Stimulated activated CD4-positive, alpha-beta T cell treated with anti-CD3 and anti-CD28 coated beads, Interleukin-12 subunit alpha, Interleukin-12 subunit beta, amount 100 ng/mL, for 48 hours (primary cell): ENCODE data around the gene COMMD7.
"Not testable (repeated sequence)": the region's sequence is repeated elsewhere in the genome, so short reads cannot be mapped to it uniquely, and the experiment has no call there.

Experiments
- DNase-seq, 3 donors: peaks; one replicate each; pipeline ENCODE4 v3.0.0-alpha.2; 2020; ENCODE audit warnings: low read depth in 2 of 3, low spot score in 1 of 3

The COMMD7 gene

DNA sequence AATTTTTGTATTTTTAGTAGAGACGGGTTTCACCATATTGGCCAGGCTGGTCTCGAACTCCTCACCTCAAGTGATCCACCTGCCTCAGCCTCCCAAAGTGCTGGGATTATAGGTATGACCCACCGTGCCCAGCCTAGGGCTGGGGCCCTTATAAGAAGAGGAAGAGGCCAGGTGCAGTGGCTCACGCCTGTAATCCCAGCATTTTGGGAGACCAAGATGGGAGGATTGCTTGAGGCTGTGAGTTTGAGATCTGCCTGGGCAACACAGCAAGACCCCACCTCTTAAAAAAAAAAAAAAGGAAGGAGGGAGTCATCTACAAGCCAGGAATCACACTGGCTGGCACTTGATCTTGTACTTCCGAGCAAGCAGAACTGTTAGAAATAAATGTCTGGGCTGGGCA lies 13.9 kb downstream of the COMMD7 start:
- DNase-seq = not testable (repeated sequence)

DNA sequence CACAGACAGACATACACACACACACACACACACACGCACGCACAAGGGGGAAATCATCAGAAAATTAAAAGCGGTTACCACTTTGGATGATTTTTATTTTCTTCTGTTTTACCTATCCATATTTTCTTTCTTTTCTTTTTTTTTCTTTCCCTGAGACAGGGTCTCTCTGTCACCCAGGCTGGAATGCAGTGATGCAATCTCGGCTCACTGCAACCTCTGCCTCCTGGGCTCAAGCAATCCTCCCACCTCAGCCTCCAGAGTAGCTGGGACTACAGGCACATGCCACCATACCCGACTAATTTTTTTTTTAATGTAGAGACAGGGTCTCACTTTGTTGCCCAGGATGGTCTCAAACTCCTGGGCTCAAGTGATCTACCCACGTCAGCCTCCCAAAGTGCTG lies 14.8 kb downstream of the COMMD7 start:
- not testable (repeated sequence) for DNase-seq

DNA sequence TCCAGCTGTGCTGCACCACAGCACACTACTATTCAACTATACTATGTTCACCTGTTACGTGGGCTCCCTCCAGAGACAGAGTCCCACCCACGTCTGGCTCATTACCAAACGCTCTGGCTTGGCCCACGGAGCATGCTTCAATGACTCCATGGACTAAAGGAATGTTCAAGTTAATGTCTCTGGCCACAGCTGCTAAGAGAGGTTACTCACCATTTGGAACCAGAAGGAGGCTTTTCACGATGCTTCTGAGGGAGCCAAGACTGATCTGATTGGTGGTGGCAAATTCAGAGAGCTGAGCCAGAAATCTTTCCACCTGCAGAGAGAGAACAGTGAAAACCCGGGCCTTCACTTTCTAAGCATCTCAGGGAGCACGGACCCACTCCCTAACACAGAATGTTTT lies 15.6 kb downstream of the COMMD7 start:
- DNase-seq = no peak

DNA sequence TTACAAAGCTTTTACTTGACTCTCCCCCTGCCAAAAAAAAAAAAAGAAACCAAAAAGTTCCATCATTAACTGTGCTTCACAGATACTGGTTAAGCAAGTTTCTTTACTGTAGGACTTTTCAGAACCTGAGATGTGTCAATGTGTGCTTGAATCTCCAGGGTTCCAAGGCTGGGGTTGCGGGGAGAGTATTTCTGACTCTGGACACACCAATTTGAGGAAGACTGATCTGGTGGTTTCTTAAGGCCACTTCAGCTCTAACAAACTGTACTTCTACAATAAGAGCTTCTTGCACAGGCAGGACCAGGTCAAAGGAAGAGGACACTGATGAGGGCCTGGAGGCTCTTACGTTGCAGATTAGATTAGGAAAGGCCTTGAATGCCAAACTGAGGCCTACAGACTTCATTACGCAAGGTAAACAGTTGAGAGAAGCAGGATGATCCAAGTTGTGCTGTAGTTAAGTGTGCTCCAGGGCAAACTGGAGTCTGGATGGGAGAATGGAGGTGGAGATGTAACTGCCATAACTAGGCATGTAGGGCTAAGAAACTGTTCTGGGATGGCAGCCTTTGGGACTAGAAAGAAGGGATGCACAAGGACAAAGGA lies 24.4 kb downstream of the COMMD7 start:
- no peak for DNase-seq

DNA sequence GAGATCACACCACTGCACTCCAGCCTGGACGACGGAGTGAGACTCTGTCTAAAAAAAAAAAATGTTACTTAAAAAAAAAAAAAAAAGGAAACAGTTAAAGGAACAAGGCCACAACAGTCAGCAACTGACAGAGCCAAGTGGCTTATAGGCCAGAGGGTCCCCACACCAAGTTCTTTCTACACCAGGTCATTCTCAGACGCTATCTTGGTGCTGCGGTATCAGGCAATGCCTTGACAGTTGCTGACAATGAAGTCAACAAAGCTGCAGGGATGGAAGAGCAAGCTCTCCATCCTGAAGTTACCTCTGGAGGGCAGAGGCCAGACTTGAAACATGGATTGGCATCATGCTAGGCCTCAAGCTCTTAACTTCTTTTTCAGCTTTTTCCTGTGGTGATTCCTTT lies 31.9 kb downstream of the COMMD7 start:
- DNase-seq = no peak

DNA sequence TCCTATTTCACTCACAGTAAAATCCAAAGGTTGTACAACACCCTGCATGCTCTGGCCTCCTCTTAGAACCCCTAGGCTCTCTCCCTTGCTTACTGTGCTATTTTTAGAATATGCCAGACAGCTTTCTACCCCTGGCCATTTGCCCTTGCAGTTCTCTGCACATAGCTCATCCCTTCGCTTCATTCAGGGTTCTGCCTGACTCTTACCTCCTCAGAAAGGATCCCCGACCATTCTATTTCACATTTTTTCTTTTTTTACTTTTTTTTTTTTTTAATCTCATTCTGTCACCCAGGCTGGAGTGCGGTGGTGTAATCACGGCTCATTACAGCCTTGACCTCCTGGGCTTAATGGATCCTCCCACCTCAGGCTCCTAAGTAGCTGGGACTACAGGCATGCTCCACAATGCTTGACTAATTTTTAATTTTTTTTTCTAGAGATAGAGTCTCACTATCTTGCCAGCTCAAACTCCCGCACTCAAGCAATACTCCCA lies 33.6 kb downstream of the COMMD7 start:
- no peak for DNase-seq

DNA sequence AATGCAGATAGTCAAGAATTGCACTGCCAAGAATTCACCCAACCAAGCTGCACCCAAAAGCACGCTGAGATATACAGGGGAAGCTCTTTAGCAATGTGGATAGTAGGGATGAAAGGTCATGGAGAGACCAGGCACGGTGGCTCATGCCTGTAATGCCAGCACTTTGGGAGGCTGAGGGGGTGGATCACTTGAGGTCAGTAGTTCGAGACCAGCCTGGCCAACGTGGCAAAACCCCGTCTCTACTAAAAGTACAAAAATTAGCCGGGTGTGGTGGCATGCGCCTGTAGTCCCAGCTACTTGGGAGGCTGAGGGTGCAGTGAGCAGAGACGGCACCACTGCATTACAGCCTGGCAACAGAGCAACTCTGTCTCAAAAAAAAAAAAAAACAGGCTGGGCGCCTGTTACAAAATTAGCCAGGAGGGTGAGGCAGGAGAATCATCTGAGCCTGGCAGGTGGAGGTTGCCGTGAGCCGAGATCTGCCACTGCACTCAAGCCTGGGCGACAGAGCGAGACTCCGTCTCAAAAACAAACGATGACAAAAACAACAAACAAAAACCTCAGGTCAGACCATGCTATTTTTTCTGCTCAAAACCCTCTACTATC lies 34.1 kb downstream of the COMMD7 start:
- DNase-seq = not testable (repeated sequence)

DNA sequence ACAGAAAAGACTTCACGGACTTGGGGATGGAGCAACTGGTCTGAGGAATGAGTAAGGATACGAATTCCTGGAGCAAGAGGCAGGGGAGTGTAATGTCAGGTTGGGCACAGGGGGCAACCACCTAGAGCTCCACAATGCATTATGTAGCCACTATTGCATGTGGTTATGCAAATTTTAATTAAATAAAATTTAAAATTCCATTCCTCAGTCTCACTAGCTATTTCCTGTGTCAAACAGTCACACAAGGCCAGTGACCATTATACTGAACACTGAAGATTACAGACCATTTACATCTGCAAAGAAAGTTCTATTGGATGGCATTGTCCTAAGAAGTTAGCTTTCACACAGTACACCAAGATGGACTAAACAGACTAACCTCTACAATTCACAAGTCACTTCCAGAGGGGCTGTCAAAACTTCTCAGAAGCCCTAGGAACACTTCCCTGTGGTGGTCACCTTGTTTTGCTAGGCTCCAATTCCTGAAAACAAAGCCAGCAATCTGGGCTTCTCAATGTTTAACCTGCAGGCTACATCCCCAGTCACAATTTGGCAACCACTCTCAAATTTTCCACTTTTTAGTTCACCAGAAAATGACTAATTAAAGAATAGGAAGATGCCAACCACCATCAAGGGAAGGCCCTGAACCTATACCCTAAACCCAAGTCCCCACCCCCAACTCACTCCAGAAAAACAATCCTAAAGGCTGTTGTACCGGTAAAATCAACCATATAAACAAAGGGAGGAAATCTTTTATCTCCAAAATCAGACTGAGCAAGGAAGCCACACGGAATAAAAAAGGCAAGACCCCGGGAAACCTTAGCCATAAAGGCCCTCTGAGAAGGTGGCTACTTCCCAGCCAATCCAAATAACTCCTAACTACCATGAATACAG lies 35.3 kb downstream of the COMMD7 start:
- no peak for DNase-seq

DNA sequence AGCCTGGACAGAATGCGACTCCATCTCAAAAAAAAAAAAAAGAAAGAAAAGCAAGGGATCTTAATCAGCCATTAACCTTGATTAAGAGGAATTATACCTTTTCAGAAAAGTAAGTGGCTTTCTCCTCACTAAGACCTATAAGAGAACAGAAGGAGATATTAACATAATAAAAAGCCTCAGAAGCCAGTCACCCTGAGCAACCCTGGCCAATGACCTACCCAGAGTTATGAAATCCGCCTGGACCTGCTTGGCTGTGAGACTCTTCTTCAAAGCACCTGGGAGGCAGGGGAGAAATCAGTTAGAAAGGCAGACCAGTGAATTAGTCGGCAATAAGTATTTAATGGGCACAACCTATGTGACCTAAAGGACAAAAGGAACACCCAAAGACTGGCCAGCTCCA lies 36.8 kb downstream of the COMMD7 start:
- no peak for DNase-seq

DNA sequence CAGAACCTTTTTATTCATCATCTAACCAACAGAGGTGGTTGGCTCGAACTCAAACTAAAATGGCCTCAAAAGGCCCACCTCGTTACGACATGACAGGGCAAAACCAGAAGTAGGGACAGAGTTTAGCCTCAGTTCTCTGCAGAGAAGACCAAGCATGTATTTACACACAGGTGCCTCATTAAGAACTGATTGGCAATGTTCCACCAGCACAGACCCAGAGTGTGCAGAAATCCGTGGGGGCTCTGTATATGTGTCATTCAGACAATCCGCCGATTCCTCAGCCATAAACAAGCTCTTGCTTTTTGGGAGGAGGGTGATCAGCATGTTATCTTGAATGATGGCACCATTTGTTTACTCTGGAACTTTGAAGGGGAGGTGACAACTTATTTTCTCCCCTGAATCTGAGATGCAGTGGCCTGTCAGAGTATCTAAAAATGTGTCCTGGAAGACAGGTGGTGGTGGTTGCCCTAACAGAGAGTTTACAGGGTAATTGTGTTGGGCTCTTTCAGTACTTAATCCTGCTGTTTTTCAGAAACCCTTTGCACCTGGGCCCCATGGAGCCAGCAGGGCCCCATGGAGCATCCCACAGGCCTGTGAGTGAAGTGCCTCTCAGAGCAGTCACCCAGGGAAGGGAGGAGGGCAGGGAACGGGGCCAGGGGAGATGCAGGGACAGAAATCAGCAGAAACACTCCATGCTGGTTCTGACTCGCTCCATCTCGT lies 40.4 kb downstream of the COMMD7 start:
- DNase-seq = no peak

DNA sequence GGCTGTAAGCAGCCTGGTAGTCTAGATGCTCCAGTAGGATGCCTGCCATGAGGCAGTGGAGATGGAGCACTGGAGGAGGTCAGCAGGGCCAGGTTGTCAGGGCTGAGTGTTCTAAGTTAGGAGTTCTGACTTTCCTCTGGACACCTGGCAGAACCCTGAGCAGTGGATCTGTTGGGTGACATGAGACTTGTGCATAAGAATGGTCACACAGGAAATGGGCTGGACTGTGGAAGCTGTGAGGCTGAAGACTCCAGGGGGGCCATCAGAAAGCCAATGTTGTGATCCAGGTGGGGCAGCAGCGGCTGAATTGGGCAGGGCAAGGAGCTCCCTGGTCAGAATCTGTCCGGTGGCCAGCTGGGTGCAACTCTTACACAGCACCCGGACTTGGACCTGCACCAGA lies 45.7 kb downstream of the COMMD7 start:
- no peak for DNase-seq

DNA sequence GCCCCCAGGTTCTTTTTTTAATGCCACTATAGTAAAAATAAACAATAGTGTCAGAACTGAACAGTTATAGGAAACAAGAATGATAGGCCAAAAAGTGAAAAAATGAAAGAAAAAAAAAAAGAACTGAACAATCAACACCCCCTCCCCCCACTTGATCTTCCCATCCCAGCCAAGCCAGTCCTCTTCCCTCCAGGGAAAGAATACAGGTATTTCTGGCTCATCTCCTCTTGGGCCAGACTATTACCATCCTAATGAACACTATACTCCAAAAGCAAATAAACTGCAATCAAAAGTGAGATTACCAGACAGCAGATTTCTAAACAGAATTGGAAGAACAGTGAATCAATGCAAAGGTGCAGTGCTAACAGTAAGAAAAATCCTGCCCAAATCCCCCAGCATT lies 48.2 kb downstream of the COMMD7 start:
- no peak for DNase-seq

DNA sequence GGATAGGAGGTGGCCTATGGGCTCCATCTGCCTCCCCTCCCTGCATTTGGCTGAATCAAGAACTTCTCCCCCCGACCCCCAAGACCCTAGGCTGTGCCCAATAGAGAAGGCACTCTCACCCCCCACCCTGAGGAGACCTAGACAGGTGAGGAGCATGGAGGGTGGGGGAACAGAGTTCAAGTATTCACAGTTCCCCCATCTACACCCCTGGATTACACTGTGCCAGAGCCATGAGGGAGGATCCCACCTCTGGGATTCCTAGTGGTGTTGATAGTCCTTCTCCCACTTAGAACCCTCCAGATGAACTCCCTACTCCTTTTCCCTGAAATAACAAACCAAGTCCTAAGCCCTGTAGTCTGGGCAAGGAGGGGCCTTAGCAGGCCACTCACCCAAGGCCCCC lies 54.3 kb downstream of the COMMD7 start:
- not testable (repeated sequence) for DNase-seq

DNA sequence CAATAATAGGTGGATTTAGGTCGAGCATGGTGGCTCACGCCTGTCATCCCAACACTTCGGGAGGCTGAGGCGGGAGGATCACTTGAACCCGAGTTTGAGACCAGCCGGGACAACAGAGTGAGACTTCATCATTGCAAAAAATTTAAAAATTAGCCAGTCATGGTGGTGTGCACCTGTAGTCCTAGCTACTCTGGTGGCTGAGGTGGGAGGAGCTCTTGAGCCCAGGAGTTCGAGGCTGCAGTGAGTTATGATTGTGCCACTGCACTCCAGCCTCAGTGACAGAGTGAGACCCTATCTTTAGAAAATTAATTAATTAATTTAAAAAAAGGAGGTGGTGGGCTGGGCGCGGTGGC lies 56.1 kb downstream of the COMMD7 start:
- no peak for DNase-seq

DNA sequence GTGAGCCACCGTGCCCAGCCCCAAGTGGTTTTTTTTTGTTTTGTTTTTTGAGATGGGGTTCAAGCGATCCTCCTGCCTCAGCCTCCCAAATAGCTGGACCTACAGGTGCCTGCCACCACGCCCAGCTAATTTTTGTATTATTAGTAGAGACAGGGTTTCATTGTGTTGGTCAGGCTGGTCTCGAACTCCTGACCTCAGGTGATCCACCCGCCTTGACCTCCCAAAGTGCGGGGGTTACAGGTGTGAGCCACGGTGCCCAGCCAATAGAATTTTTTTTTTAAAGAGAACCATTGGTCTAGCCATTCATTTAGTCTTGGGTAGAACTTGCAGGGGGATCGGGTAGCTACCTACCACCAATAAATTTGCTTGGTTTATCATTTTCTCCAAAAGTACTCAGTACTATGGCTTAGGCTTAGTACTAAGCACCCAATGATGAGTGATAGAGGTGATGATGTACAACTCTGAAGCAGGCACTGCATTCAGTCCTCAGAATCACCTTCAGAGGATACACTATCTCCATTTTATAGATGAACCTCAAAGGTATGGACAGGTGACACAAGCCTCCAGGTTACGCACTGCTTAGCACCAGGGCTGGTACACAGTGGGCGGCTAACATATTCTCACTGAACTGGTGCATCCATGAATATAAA lies 56.6 kb downstream of the COMMD7 start:
- DNase-seq = no peak

DNA sequence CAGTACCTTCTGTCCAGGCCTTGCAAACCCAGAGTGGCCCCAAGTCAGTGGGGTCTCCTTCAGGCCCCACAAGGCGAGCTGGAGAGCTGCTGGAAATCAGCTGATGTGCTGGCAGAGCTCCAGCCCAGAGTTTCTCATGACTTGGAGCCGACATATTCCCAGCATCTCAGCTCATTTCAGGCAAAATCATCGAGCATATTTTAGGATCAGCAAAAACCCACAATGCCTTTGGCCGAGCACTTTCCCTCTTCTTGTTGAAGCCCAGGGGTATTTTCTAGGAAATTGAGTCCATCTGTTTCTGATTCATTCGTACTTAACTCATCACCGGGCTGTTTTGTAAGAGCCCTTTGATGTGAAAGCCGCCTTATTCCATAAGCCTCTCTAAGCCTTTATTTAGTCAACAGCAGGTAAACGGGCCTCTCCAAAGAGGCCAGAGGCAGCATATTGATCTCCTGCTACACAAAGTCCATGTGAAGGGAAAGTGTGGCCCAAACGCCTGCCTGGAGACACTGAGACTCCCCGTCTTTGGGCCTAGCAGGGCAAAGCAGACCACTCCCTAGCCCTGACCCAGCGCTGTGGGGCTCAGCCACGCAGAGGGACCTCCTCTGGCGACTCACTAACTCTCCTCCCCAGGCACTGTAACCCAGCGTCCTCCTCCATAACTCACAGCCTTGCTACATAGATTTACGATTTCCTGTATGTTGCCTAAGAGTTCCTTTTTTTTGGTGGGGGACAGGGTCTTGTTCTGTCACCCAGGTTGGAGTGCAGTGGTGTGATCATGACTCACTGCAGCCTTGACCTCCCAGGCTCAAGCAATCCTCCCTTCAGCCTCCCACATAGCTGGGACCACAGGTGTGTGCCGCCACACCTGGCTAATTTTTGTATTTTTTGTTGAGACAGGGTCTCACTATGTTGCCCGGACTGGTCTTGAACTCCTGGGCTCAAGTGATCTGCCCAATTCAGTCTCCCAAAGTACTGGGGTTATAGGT lies 57.4 kb downstream of the COMMD7 start:
- DNase-seq = no peak

DNA sequence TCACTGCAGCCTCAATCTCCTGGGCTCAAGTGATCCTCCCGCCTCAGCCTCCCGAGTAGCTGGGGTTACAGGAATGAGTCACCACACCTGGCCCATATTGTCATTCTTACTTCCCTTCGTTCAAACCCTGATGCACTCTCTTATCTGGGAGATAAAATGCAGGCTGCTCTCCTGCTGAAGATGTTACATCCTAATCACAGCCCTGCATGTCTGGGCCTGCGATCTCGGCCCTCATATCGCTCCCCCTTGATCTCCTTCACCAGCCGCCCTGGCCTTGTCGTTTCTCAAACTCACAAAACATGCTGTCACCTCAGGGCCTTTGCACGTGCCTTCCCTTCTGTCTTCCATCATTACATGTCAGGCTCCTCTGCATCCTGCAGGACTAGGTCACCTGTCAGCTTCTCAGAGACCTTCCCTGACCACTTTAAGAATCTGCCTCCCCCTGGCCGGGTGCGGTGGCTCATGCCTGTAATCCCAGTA lies 60.7 kb downstream of the COMMD7 start:
- no peak for DNase-seq

DNA sequence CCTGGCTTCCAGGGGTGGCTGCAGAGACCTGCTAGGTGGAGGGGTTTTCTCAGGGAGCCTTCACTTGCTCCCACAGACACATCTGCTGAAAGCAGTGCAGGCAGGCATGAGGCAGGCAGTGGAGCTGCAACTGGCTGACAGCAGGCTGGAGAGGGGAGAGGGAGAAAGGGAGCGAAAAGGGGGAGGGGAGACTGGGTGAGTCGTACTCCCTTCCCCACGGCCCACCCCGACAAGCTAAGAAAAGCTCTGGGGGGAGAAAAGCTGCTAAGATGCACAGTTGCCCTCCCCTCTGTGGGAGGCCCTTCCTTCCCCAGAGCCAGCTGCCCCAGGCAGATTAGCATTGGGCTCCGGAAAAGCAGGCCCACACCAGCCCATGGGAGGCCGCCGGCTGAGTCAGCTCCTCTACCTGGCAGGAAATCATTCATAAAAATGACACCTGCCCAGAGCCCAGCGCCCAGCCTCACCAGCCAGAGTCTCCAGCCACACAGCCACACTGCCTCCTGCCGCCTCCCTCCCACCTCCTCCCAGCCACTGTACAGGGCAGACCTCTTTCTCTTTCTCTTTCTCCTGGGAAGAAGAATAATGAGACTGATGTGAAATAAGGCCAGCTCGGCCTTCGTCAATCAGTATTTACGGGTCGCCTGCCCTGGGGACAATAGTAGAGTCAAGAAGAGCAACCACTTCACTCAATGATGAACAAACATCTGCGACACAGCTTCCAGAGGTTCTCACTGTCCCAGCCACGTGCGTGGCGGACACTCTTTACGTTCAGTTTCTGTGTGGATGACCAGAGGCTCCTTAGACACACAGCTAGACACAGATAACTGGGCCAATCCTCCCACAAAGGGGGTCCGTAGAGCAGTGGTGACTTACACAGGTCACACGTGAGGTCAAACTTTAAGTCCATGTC lies 61.8 kb downstream of the COMMD7 start:
- DNase-seq = no peak
